ENCODE data around the gene TDRD9.
"Not testable (repeated sequence)": the region's sequence is repeated elsewhere in the genome, so short reads cannot be mapped to it uniquely, and the experiment has no call there.

Gene TDRD9

GRCh38 chr14:103923863-103924262, 4.4 kb upstream of the TDRD9 start:
- DNase-seq, result no peak

GRCh38 chr14:103925316-103925715, 2.9 kb upstream of the TDRD9 start:
- no peak for DNase-seq

GRCh38 chr14:103927566-103927965, 690 bp upstream of the TDRD9 start:
- DNase-seq, result no peak

- DNase-seq, result no peak
These were observed 1.9 kb downstream of the TDRD9 start for GRCh38 chr14:103930051-103930604.

GRCh38 chr14:103931422-103931821, 3.2 kb downstream of the TDRD9 start:
- DNase-seq, result no peak

GRCh38 chr14:103932791-103933490, 4.7 kb downstream of the TDRD9 start:
- DNase-seq, result no peak

GRCh38 chr14:103935102-103935501, 6.8 kb downstream of the TDRD9 start:
- DNase-seq, result no peak

- no peak for DNase-seq
These were observed 13.2 kb downstream of the TDRD9 start for GRCh38 chr14:103941462-103941861.

- no peak for DNase-seq
These were observed 13.9 kb downstream of the TDRD9 start, which contains the start of gene RD3L for GRCh38 chr14:103941973-103942736. Gene RD3L (minus strand): TSS chr14:103942529. CDS start chr14:103941695, 834 bp downstream.

GRCh38 chr14:103943673-103944072, 15.4 kb downstream of the TDRD9 start:
- DNase-seq, result no peak

- DNase-seq, result no peak
These were observed 18.7 kb downstream of the TDRD9 start for GRCh38 chr14:103946975-103947374.

GRCh38 chr14:103948442-103948841, 20.2 kb downstream of the TDRD9 start:
- no peak for DNase-seq

GRCh38 chr14:103949131-103949790, 21.0 kb downstream of the TDRD9 start:
- DNase-seq, result no peak

- DNase-seq, result no peak
These were observed 32.3 kb downstream of the TDRD9 start for GRCh38 chr14:103960457-103961055.

- no peak for DNase-seq
These were observed 33.8 kb downstream of the TDRD9 start for GRCh38 chr14:103961928-103962578.

- no peak for DNase-seq
These were observed 38.4 kb downstream of the TDRD9 start for GRCh38 chr14:103966631-103967030.

- no peak for DNase-seq
These were observed 41.7 kb downstream of the TDRD9 start for GRCh38 chr14:103969961-103970360.

- no peak for DNase-seq
These were observed 45.1 kb downstream of the TDRD9 start for GRCh38 chr14:103973354-103973753.

- DNase-seq, result no peak
These were observed 46.3 kb downstream of the TDRD9 start for GRCh38 chr14:103974575-103974974.

GRCh38 chr14:103980623-103981238, 52.5 kb downstream of the TDRD9 start:
- not testable (repeated sequence) for DNase-seq

- DNase-seq, result no peak
These were observed 55.9 kb downstream of the TDRD9 start for GRCh38 chr14:103984196-103984595.

- no peak for DNase-seq
These were observed 60.8 kb downstream of the TDRD9 start for GRCh38 chr14:103989034-103989433.

All from NCI-H2171 treated with DMSO at 0.1 percent for 48 hours (cell line).